ENCODE data around the gene PIP4K2A. TPM values are rescaled to one million over a fixed set of nuclear protein-coding genes. Genes with fewer than 3 reads are reported as not detected.

The PIP4K2A gene
- total and polyA plus RNA-seq, 2 donors (not counting 3 experiments of a cell fraction or from before 2014, with no cell fraction given), result 11.8 to 32.6 TPM

DNA sequence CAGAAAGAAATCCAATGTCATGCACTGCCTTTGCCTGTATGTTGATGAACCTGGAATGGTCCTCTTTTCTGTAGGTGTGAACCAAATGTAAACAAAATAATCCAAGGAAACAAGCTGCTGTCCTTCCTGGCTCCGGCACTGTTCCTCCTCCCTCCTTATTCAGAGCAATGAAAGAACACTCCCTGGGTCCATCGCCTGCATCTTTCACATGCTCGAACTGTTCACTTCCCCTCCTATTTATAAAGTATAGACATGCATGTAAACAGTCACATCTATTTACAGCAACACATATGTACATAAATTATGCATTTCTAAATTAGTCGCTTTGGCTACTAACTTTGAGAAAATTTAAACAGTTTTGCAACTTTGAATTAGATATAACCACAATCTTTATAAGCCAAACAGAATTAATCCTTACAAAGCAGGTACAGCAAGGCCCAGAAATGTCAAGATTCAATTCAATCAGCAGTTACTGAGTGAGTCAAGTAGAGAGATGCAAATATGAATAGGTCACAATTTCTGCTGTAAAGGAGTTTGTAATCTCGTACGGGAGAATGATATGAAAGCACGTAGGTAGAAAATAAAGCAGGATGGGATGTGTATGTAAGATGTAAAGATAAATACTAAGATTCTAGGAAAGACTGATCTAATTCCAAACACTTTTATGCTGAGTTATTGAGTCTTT is 162.6 kb downstream of the PIP4K2A start:
- ChIA-PET CTCF (interaction anchor here (0.9 to 2.5 kb wide), 6 partner anchors 22 to 558 kb away, joined by 3 to 17 read pairs (median 3); no protein-coding TSS in a partner anchor), POLR2A (no interaction called here)
- TF ChIP-seq, protein P1, sequence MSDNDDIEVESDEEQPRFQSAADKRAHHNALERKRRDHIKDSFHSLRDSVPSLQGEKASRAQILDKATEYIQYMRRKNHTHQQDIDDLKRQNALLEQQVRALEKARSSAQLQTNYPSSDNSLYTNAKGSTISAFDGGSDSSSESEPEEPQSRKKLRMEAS (IDR thresholded peaks at IDR 0.05; ENCODE audit: insufficient read depth, insufficient read length), result no peak
- TF ChIP-seq FOS (IDR thresholded peaks at IDR 0.05; ENCODE audit: borderline replicate concordance, insufficient read depth, low read length) (no peak), POLR2A (IDR thresholded peaks at IDR 0.05; ENCODE audit: low read depth, low read length) (no peak), POLR2AphosphoS5 (IDR thresholded peaks at IDR 0.05; ENCODE audit: insufficient read depth, low read depth, low read length) (no peak), EZH2 (IDR thresholded peaks at IDR 0.05; ENCODE audit: borderline replicate concordance, low read depth, low read length, severe bottlenecking) (no peak), GATA2 (IDR thresholded peaks at IDR 0.05; ENCODE audit: insufficient read depth, insufficient read length, low read depth, low read length) (no peak), JUN (IDR thresholded peaks at IDR 0.05; ENCODE audit: borderline replicate concordance, insufficient read depth, insufficient read length, low read depth) (no peak), MYC (IDR thresholded peaks at IDR 0.05; ENCODE audit: low read depth, low read length) (no peak)
- TF ChIP-seq, protein P2, sequence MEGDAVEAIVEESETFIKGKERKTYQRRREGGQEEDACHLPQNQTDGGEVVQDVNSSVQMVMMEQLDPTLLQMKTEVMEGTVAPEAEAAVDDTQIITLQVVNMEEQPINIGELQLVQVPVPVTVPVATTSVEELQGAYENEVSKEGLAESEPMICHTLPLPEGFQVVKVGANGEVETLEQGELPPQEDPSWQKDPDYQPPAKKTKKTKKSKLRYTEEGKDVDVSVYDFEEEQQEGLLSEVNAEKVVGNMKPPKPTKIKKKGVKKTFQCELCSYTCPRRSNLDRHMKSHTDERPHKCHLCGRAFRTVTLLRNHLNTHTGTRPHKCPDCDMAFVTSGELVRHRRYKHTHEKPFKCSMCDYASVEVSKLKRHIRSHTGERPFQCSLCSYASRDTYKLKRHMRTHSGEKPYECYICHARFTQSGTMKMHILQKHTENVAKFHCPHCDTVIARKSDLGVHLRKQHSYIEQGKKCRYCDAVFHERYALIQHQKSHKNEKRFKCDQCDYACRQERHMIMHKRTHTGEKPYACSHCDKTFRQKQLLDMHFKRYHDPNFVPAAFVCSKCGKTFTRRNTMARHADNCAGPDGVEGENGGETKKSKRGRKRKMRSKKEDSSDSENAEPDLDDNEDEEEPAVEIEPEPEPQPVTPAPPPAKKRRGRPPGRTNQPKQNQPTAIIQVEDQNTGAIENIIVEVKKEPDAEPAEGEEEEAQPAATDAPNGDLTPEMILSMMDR (IDR thresholded peaks at IDR 0.05; ENCODE audit: extremely low read depth in 1 of 2, insufficient read depth in 1 of 2, low read depth in 1 of 2, low read length in 2 of 2), result no peak
- DNase-seq (ENCODE audit: low read depth, low spot score) (no peak), FAIRE-seq (no peak)
- intact Hi-C loops (cut with micrococcal nuclease) (loop anchor here (5.0 to 10.0 kb wide), 2 partner anchors 550 to 1057 kb away; partner anchors contain the start of gene DNAJC1), dilution Hi-C loops (cut with MboI; ENCODE audit: extremely low pct_ligation_motif_present, low sequenced_read_pairs) (no loop called here)
- H4K20me1 ChIP-seq (replicated peaks; ENCODE audit: control insufficient read depth, extremely low read depth, insufficient read depth, low read length), result no peaks in the 10 kb centered on the region
- no peak overlapping the region for H3K4me3 ChIP-seq (replicated peaks in 1 of 3; ENCODE audit: insufficient read depth in 1 of 3, low read depth in 1 of 3, low read length in 3 of 3)
- H3K4me1 ChIP-seq (ENCODE audit: control insufficient read depth, extremely low read depth, insufficient read depth, low read length), result no peaks in the 10 kb centered on the region
- H3K4me2 ChIP-seq (ENCODE audit: insufficient read depth, low read length), result no peak overlapping the region
- no peaks in the 10 kb centered on the region for H3K79me2 ChIP-seq (ENCODE audit: control insufficient read depth, insufficient read depth, low read length)
- BruUV-seq (replicated peaks), result no TSS peak
- peaks cover 3 to 9% of the 10 kb centered on the region in 2 experiments for H3K36me3 ChIP-seq (ENCODE audit: control insufficient read depth in 2 of 2, extremely low read depth in 1 of 2, insufficient read depth in 2 of 2, low read length in 2 of 2)
- H3K9ac ChIP-seq (replicated peaks; ENCODE audit: extremely low read depth, insufficient read depth, low read length), result no peak overlapping the region
- no peaks in the 10 kb centered on the region for H3K9me1 ChIP-seq (replicated peaks; ENCODE audit: control insufficient read depth, extremely low read depth, insufficient read depth, low read length)
- H3K27me3 ChIP-seq (ENCODE audit: control insufficient read depth in 2 of 2, insufficient read depth in 2 of 2, low read length in 2 of 2), result no peaks in the 10 kb centered on the region
- no peak overlapping the region for H3K27ac ChIP-seq (ENCODE audit: insufficient read depth, low read depth, low read length)
- H3K9me3 ChIP-seq (replicated peaks; ENCODE audit: control insufficient read depth, insufficient read depth, low read length), result no peaks in the 10 kb centered on the region
- H2AFZ ChIP-seq (ENCODE audit: low read depth, low read length), result no peak overlapping the region
